GM23248 (cell line): ENCODE results near the gene KIF20A.

Source experiments
- EZH2 ChIP-seq: fragments of 200-600 bp; sonication (generic); IDR thresholded peaks from 2 replicates; pipeline ENCODE4 v1.6.1; 2018; ENCODE audit warnings: antibody characterized with exemption, mild to moderate bottlenecking; ENCODE audit not compliant: insufficient read depth, poor library complexity, severe bottlenecking
- EZH2phosphoT487 ChIP-seq: fragments of 200-600 bp; sonication (generic); IDR thresholded peaks from 2 replicates; pipeline ENCODE4 v1.6.1; 2018; ENCODE audit warnings: antibody characterized with exemption, moderate library complexity, mild to moderate bottlenecking, low read depth; ENCODE audit not compliant: insufficient read depth

- TF ChIP-seq EZH2 (no peak), EZH2phosphoT487 (no peak)
Measured at GRCh38 chr5:138169124-138169523, 9.8 kb upstream of the KIF20A start.
